DMS114 treated with DMSO at 0.1 percent for 48 hours (cell line): ENCODE results near the gene MAPK1.
"Not testable (repeated sequence)": the region's sequence is repeated elsewhere in the genome, so short reads cannot be mapped to it uniquely, and the experiment has no call there.

Experiments
- DNase-seq: peaks from one replicate; lab custom pipeline; 2025; ENCODE audit not compliant: unreplicated experiment; lab: John Stamatoyannopoulos, UW

MAPK1 gene

DNA sequence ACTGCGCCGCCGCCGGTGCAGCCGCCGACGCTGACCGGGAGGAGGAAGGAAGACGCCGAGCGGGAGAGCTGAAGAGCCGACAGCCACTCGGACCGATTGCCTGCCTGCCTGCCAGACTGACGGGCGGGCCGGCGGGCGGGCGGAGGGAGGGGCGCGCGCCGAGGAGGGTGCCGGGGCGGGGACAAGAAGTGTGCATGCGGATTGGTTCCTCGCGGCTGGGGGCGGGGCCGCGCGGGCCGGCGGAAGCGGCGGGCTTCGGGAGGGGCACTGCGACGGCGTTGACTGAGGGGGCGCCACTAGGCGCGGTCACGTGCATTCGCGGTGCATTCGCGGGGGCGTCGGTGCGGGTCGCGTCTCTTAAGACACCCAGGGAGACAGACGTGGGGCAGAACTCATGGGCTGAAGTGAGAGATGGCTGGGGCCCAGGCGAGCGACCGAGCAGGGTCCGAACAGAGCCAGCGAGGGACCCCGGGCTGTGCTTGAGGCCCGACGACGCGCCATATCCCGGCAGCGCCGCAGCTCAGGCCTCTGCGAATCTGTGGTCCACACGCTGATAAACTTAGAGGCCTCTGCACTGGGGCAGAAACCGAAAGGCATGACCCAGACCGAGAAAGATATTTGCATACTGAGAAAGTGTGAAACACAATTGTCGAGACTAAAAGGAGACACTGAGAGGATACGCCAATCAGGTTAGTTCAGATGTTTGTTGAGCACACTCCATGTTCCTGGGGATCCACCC, at the start of gene MAPK1:
MAPK1 (minus strand) TSS at position 118 of the 739 bp plus-strand sequence. CDS start 205 bp downstream, outside the sequence.
- DNase-seq: peak; percentile 79

DNA sequence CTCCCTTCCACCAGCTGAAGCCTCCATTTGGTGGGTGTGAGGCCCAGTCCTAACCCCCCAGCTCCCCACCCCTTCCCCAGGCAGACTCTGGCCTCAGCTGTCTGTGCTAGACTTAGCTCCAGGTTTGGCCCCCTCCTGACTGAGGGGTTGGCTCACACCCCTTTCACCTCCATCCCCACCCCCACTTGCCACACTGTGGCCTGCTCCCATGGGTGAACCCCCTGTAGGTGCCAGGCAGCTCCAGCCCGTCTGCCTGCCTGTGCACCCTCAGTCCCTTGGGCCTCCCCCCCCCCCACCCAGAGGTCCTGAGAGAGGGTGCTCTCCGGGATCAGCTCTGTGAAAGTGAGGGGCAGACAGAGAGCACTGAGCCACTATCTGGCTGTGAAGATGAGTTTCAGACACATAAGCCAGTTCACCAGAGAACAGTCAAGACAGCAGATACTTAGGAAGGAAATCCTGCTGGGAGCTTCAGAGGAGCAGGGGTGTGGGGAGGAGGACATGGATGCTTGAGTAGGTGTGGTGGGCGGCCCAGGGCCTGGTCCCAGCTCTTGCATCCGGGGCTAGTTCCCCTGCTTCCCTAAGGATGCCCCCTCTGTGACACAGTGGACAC, 49.0 kb upstream of the MAPK1 start:
- no peak for DNase-seq

DNA sequence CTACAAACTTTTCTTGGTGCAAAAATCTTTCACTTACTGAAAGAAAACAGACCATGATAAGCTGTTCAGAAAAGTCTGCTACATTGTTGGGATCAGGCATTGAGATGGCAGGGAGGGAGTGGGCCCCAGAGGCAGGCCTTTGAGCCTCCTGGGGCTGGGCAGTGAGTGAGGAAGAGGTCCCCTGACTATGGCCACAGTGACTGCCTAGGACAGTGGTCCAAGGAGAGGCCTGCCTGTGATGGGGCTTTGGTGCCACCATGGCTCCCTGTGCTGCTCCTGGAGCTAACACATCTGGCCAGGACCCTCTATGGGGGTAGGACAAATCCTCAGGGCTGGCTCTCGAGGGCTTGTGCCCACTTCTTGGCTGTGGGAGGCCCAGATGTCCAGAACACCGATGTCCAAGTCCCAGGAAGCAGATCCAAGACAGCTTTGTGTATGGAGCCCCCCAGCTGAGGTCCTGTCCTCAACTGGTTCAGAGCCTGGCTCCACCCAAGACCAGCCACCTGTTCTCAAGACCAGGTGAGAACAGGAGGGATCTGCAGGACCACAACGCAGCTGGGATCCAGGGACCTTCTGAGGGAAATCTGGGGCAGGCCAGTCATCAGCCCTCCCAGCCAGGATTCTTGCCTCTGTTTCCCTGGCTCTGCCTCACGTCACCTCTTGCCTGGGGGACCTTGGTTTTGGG, 48.3 kb upstream of the MAPK1 start:
- DNase-seq: no peak

DNA sequence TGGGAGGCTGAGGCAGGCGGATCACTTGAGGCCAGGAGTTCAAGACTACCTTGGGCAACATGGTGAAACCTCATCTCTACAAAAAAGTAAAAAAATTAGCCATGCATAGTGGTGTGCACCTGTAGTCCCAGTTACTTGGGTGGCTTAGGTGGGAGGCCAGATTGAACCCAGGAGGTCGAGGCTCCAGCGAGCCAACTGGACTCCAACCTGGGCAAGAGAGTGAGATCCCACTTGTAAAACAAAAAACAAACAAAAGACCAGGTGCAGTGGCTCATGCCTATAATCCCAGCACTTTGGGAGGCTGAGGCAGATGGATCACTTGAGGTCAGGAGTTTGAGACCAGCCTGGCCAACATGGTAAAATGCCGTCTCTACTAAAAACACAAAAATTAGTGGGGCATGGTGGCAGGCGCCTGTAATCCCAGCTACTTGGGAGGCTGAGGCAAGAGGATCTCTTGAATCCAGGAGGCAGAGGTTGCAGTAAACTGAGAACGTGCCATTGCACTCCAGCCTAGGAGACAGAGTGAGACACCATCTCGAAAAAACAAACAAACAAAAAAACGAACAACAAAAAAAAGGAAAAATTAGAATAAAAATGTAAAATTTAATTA, 46.7 kb upstream of the MAPK1 start:
- DNase-seq: not testable (repeated sequence)

DNA sequence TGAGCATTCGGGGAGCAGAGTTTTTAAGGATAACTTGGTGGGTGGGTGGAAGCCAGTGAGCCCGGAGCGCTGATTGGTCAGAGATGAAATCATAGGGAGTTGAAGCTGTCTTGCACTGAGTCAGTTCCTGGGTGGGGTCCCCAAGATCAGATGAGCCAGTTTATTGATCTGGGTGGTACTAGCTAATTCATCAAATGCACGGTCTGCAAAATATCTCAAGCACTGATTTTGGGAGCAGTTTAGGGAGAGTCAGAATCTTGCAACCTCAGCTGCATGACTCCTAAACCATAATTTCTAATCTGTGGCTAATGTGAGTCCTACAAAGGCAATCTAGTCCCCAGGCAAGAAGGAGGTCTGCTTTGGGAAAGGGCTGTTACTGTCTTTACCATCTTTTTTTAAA, 42.9 kb upstream of the MAPK1 start:
- DNase-seq: not testable (repeated sequence)

DNA sequence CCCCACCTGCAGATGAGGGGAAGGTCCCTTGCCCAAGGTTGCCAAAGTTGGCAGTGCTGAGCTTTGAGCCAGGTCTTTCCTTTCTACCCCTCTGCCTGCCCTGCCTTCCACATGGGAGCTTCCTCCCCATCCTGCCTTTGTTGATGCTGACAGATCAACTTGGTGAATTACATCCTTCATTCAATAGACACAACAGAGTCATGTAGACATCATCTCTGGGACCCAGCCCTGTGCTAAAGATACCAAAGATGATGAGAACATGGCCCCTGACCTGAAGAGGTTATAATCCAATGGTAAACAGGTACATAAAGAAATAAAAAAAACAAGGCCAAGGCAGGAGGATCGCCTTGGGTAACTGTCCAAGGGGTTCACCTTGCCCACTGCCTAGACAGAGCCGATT, 42.4 kb upstream of the MAPK1 start:
- no peak for DNase-seq

DNA sequence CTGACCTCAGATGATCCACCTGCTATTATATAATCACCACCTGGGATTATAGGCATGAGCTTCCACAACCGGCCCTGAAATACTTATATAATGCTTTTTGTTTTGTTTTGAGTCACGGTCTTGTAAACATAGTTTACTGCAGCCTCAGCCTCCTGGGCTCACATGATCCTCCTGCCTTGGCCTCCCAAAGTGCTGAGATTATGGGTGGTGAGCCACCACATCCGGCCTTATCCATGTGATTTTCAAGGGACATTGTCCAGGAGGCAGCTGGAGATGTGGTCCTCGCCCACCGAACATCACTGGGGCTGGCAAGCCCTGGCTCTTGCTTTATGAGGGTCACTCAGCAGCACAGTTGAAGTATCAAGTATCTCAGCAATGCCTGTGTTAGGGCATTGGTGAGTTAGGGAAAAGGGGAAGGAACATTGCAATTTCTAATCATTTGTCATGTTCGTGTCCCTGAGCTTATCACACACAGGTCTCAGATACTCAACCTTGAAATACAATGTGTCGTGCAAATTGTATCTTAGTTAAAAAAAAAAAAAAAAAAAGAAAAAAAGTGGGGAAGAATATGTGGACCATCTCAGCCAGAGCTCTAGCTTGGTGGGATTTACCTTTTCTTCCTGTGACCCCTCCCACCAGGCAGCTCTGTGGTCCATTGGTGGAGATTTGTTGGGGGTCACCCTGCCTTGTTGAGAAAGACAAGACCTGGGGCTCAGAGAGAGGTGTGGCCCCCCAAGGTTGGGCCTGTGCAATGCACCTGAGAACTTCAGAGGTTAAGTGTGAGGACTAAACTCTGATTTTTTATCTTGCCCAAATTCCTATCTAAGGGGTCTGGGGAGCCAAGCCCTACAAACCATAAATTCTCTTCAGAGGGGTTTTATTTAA, 40.4 kb upstream of the MAPK1 start:
- DNase-seq: no peak

DNA sequence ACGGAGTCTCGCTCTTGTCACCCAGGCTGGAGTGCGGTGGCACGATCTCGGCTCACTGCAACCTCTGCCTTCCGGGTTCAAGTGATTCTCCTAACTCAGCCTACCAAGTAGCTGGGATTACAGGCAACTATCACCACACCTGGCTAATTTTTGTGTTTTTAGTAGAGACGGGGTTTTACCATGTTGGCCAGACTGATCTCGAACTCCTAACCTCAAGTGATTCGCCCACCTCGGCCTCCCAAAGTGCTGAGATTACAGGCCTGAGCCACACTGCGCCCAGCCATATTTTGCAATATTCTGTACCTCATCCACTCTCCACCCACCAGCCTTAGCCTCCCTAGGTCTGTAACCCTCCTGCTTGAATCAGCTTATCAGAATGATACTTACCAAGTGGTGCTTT, 37.8 kb upstream of the MAPK1 start:
- DNase-seq: not testable (repeated sequence)

DNA sequence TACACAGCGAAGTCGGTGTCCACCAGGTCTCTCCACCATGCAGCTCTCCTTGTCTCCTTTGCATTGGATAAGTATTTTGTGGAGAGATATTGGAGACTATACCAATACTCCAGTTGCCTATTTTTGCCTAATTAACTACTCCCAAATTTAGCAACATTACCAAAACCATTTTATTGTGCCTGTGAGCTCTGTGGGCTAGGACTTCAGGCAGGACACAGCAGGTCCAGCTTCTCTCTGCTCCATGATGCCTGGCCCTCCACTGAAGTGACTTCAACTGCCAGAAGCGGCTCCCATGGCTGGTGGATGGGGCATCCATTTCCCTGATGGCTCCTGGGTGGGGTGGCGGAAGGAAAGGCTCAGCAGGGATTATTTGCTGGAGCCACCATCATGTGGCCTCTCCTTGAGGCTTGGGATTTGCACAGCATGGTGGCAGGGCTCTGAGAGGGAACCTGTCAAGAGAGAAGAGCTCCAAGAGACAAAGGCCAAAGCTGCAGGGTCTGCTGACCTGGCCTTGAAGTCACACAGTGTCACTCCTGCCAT, 36.9 kb upstream of the MAPK1 start:
- no peak for DNase-seq

DNA sequence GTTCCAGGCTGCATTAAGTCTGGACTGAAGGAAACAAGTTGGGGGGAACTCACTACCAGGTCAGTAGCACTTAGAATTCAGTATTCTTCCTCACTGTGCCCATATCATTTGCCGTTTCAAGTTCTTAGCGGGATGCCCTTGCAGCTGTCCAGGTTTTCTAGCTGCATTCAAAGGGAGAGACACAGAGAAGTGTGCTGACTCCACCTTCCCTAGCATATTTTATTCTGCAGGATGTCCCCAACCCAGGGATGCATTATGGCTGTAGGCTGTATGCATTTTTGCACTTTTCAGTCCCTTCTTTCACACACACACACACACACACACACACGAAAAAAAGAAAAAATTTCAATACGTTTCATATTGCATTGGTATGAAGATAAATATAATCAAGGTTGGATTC, 35.8 kb upstream of the MAPK1 start:
- DNase-seq: no peak

DNA sequence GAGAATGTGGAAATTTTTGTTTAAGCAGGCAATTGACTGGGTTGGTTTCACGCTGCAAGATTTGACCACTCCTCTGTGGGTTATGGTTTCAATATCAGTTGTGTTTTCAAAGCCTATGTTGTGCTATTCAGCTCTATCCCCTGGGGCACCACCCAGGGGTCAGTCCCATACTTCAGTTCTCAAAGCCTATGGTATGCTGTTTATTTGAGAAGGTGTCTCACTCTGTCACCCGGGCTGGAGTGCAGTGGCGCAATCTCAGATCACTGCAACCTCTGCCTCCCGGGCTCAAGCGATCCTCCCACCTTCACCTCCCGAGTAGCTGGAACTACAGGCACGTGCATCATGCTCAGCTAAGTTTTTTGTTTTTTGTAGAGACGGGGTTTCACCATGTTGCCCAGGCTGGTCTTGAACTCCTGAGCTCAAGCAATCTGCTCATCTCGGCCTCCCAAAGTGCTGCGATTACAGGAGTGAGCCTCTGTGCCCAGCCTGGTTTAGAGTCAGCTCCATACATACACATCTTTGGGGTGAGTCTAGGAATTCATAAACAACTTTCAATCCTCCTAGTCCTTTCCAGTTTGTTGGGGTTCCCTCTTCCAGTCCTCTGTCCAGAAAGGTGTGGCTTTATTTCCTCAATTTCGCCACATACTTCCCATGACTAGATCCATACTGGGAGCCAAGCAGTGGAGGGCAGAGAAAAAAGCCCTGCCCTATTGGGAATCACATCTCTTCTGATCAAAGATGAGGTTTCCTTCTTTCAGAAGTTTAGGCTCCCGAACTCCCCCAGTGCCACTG, 35.0 kb upstream of the MAPK1 start:
- no peak for DNase-seq

DNA sequence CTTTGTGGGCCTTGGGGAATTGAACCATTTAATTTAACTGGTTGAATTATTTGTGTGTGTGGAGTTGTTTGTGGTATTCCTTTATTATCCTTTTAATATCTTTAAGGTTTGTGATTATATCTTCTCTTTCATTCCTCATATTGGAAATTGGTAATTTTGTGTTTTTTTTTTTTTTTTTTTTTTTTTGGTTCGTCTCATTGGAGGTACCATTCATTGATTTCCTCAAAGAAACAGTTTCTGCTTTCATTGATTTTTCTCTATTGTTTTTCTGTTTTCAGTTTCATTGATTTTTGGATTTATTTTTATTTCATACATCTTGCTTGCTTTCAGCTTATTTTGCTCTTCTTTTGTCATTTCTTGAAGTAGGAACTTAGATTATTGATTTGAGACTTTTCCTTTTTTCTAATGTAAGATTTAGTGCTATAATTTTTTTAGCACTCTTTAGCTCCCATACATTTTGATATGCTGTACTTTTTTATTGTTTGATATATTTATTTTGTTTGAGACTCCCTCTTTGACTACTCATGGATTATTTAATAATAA, 31.0 kb upstream of the MAPK1 start:
- no peak for DNase-seq

DNA sequence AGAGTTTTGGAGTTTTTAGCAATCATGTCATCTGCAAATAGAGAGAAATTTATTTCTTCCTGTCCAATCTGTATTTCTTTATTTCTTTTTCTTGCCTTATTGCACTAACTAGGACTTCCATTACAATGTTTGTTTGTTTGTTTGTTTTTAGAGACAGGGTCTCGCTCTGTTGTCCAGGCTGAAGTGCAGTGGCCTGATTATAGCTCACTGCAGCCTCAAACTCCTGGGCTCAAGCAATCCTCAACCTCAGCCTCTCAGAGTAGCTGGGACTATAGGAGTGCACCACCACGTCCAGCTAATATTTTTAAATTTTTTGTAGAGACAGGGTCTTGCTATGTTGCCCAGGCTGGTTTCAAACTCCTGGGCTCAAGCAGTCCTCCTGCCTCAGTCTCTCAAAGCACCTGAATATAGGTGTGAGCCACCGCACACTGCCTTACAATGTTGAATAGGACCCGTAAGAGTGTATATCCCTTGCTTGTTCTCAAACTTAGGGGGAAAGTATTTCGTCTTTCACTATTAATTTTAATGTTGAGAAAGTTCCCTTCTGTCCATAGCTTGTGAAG, 29.6 kb upstream of the MAPK1 start:
- no peak for DNase-seq

DNA sequence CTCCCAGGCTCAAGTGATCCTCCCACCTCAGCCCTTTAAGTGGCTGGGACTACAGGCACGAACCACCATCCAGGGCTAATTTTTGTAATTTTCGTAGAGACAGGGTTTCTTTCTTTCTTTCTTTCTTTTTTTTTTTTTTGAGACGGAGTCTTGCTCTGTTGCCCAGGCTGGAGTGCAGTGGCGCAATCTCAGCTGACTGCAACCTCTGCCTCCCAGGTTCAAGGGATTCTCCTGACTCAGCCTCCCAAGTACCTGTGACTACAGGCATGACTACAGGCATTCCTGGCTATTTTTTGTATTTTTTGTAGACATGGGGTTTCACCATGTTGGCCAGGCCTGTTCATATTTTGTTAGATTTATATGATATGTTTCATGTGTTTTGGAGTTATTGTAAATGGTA, 28.8 kb upstream of the MAPK1 start:
- DNase-seq: not testable (repeated sequence)

DNA sequence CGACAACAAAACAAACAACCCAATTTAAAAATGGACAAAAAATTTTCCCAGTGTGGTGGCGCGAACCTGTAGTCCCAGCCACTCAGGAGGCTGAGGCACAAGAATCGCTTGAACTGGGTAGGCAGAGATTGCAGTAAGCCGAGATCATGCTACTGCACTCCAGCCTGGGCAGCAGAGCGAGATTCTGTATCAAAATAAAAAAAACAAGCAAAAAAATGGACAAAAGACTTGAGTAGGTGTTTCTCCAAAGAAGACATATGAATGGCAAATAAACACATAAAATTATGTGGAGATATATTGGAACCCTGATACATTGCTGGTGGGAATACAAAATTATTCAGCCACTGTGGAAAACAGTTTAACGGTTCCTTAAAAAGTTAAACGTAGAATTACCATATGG, 27.4 kb upstream of the MAPK1 start:
- no peak for DNase-seq

DNA sequence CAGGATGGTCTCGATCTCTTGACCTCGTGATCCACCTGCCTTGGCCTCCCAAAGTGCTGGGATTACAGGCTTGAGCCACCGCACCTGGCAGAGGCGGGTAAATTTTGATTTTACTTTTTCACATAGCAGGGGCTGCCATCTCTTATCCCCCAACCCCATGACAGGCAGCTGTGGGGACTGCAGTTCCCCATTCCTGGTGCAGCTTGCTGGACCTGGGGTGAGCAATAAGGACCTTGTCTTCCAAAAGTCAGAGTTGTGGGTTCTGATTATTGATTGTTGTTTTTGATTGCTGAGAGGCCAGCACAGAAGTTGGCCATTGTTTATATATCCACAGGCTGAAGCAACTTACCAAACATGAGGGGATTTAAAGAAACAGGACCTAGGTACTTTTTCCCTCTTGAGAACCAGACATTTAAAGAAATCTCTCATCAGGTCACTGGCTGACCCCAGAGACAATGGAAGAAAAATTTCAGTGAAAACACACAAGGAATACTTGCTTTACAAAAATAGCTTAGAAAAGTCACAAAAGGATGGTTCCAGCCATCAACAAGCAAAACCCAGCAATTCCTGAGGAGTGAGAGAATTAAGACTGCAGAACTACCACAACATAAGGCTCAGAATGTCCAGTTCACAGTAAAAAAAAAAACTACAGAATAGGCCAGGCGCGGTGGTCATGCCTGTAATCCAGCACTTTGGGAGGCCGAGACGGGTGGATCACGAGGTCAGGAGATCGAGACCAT, 22.0 kb upstream of the MAPK1 start:
- no peak for DNase-seq

DNA sequence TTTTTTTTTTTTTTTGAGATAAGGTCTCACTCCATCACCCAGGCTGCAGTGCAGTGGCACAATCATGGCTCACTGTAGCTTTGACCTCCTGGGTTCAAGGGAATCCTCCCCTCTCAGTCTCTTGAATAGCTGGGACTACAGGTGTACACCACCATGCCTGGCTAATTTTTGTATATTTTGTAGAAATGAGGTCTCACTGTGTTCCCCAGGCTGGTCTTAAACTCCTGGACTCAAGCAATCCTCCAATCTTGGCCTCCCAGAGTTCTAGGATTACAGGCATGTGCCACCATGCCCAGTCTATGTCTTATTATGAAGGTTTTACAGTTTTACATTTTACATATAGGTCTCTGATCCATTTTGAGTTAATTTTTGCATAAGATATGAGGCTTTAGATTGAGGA, 20.4 kb upstream of the MAPK1 start:
- DNase-seq: no peak

DNA sequence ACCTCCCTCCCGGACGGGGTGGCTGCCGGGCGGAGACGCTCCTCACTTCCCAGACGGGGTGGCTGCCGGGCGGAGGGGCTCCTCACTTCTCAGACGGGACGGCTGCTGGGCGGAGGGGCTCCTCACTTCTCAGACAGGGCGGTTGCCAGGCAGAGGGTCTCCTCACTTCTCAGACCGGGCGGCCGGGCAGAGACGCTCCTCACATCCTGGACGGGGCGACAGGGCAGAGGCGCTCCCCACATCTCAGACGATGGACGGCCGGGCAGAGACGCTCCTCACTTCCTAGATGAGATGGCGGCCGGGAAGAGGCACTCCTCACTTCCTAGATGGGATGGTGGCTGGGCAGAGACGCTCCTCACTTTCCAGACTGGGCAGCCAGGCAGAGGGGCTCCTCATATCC, 16.5 kb upstream of the MAPK1 start:
- not testable (repeated sequence) for DNase-seq
